SU-DHL-6 (cell line): ENCODE data around the gene XIRP2.

Source experiments
- H2AFZ ChIP-seq: fragments of 200-600 bp; sonication (generic); 2 replicates; pipeline ENCODE4 v1.6.1; 2014; ENCODE audit warnings: low read depth, mild to moderate bottlenecking, moderate library complexity, mixed read lengths, antibody characterized with exemption, low read length; ENCODE audit not compliant: severe bottlenecking
- H3F3A ChIP-seq: fragments of 200-600 bp; shearing (Covaris generic); 2 replicates; pipeline ENCODE4 v1.6.0; 2016; ENCODE audit warnings: antibody characterized with exemption, mild to moderate bottlenecking; ENCODE audit not compliant: insufficient read depth
- H3K27ac ChIP-seq: fragments of 200-600 bp; sonication (generic); 2 replicates; pipeline ENCODE4 v1.5.1; 2016; ENCODE audit warnings: low read depth, mild to moderate bottlenecking, low read length, moderate library complexity, mixed read lengths
- H3K27me3 ChIP-seq: fragments of 200-600 bp; sonication (generic), shearing (Covaris generic); 2 replicates; pipeline ENCODE4 v1.6.0; 2014; ENCODE audit warnings: mild to moderate bottlenecking, low read length
- H3K36me3 ChIP-seq: fragments of 200-600 bp; sonication (generic); 2 replicates; pipeline ENCODE4 v1.6.1; 2014; ENCODE audit warnings: mild to moderate bottlenecking, low read length, mixed read lengths
- H3K4me2 ChIP-seq: fragments of 300-600, 200-600 bp; shearing (Covaris generic), sonication (generic); 2 replicates; pipeline ENCODE4 v1.6.0; 2014; ENCODE audit warnings: low read length, low read depth, mild to moderate bottlenecking; ENCODE audit not compliant: poor library complexity, severe bottlenecking
- H3K4me3 ChIP-seq: fragments of 200-600 bp; sonication (generic); 2 replicates; pipeline ENCODE4 v1.5.1; 2014; ENCODE audit warnings: antibody characterized with exemption, low read length, mild to moderate bottlenecking, mixed read lengths; ENCODE audit not compliant: insufficient read depth, poor library complexity, severe bottlenecking
- H3K79me2 ChIP-seq: fragments of 200-600 bp; sonication (generic); 2 replicates; pipeline ENCODE4 v1.6.1; 2014; ENCODE audit warnings: mild to moderate bottlenecking, low read length, moderate library complexity; ENCODE audit not compliant: insufficient read depth
- H3K9ac ChIP-seq: fragments of 200-600 bp; sonication (generic); 2 replicates; pipeline ENCODE4 v1.7.0; 2014; ENCODE audit warnings: mild to moderate bottlenecking, low read length
- H3K9me2 ChIP-seq: fragments of 200-600 bp; sonication (generic); replicated peaks from 2 replicates; pipeline ENCODE4 v1.6.1; 2014; ENCODE audit warnings: low read length; ENCODE audit not compliant: insufficient read depth
- H3K9me3 ChIP-seq: fragments of 200-600 bp; sonication (generic); 2 replicates; pipeline ENCODE4 v1.6.1; 2014; ENCODE audit warnings: low read length, mixed read lengths; ENCODE audit not compliant: insufficient read depth
- H4K20me1 ChIP-seq: fragments of 200-600 bp; sonication (generic); 2 replicates; pipeline ENCODE4 v1.6.1; 2014; ENCODE audit warnings: low read depth, mild to moderate bottlenecking, antibody characterized with exemption, low read length, moderate library complexity, mixed read lengths
- CTCF ChIP-seq: fragments of 200-600 bp; sonication (generic); IDR thresholded peaks from one replicate; pipeline ENCODE4 v1.5.1; 2017; ENCODE audit warnings: antibody characterized with exemption, mild to moderate bottlenecking, low read length, moderate library complexity; ENCODE audit not compliant: insufficient read depth, poor library complexity, severe bottlenecking
- EZH2phosphoT487 ChIP-seq: fragments of 200-600 bp; sonication (generic), shearing (Covaris generic); conservative IDR thresholded peaks from 2 replicates; pipeline ENCODE4 v1.6.1; 2018; ENCODE audit warnings: mild to moderate bottlenecking, antibody characterized with exemption, low read length, moderate library complexity, mixed read lengths

XIRP2 gene

GRCh38 chr2:166897666-166898065 is 9.4 kb downstream of the XIRP2 start:
- no peaks in the 10 kb centered on the region for H3K79me2 ChIP-seq
- H3K9me2 ChIP-seq, result no peaks in the 10 kb centered on the region
- H3K4me3 ChIP-seq, result no peak overlapping the region
- no peak overlapping the region for H3K4me2 ChIP-seq
- no peak overlapping the region for H2AFZ ChIP-seq
- no peaks in the 10 kb centered on the region for H4K20me1 ChIP-seq
- no peaks in the 10 kb centered on the region for H3K9me3 ChIP-seq
- no peak for TF ChIP-seq CTCF
- TF ChIP-seq EZH2phosphoT487, result no peak
- H3K9ac ChIP-seq, result no peak overlapping the region
- H3K27ac ChIP-seq, result no peak overlapping the region
- H3F3A ChIP-seq, result no peaks in the 10 kb centered on the region
- no peaks in the 10 kb centered on the region for H3K27me3 ChIP-seq
- no peaks in the 10 kb centered on the region for H3K36me3 ChIP-seq

- Histone ChIP-seq H3K9ac (no peak overlapping the region), H3K27ac (no peak overlapping the region), H3K36me3 (no peaks in the 10 kb centered on the region), H3K9me3 (no peaks in the 10 kb centered on the region), H3K79me2 (no peaks in the 10 kb centered on the region), H4K20me1 (no peaks in the 10 kb centered on the region), H2AFZ (no peak overlapping the region), H3K27me3 (no peaks in the 10 kb centered on the region), H3K4me2 (no peak overlapping the region), H3K9me2 (no peaks in the 10 kb centered on the region), H3K4me3 (no peak overlapping the region), H3F3A (no peaks in the 10 kb centered on the region)
- TF ChIP-seq EZH2phosphoT487, result no peak
- no peak for TF ChIP-seq CTCF
These were observed 11.4 kb downstream of the XIRP2 start for GRCh38 chr2:166899676-166900075.

GRCh38 chr2:166900700-166901099 is 12.4 kb downstream of the XIRP2 start:
- H3K36me3 ChIP-seq, result no peaks in the 10 kb centered on the region
- H3K79me2 ChIP-seq, result no peaks in the 10 kb centered on the region
- no peaks in the 10 kb centered on the region for H3K9me3 ChIP-seq
- TF ChIP-seq CTCF (no peak), EZH2phosphoT487 (no peak)
- no peaks in the 10 kb centered on the region for H4K20me1 ChIP-seq
- no peak overlapping the region for H3K4me3 ChIP-seq
- no peaks in the 10 kb centered on the region for H3F3A ChIP-seq
- no peak overlapping the region for H3K4me2 ChIP-seq
- no peak overlapping the region for H2AFZ ChIP-seq
- H3K27ac ChIP-seq, result no peak overlapping the region
- H3K9ac ChIP-seq, result no peak overlapping the region
- H3K9me2 ChIP-seq, result no peaks in the 10 kb centered on the region
- no peaks in the 10 kb centered on the region for H3K27me3 ChIP-seq

- no peaks in the 10 kb centered on the region for H3F3A ChIP-seq
- H3K4me2 ChIP-seq, result no peak overlapping the region
- TF ChIP-seq CTCF (no peak), EZH2phosphoT487 (no peak)
- no peaks in the 10 kb centered on the region for H3K9me2 ChIP-seq
- no peaks in the 10 kb centered on the region for H3K27me3 ChIP-seq
- no peak overlapping the region for H3K27ac ChIP-seq
- H3K4me3 ChIP-seq, result no peak overlapping the region
- no peaks in the 10 kb centered on the region for H3K9me3 ChIP-seq
- no peak overlapping the region for H3K9ac ChIP-seq
- H3K36me3 ChIP-seq, result no peaks in the 10 kb centered on the region
- no peak overlapping the region for H2AFZ ChIP-seq
- no peaks in the 10 kb centered on the region for H3K79me2 ChIP-seq
- H4K20me1 ChIP-seq, result no peaks in the 10 kb centered on the region
These were observed 13.1 kb downstream of the XIRP2 start for GRCh38 chr2:166901336-166901735.
